WTC11 (cell line): ENCODE results near the gene TMC8. TPM values are rescaled to one million over a fixed set of nuclear protein-coding genes. Genes with fewer than 3 reads are reported as not detected.
A peak's percentile ranks its signal among the peaks of the same experiment; 100 is the strongest.

Experiments used
- ATAC-seq: fragments of 200-7000 bp; cut with Tn5 transposase; 2 replicates; pipeline ENCODE4 v1.10.0; 2021; ENCODE audit warnings: mild to moderate bottlenecking, moderate library complexity
- CTCF ChIA-PET: fragments of 300-600 bp; sonication (Branson Sonifier 250); formaldehyde crosslinking; loops from one replicate; lab custom pipeline; 2021; ENCODE audit warnings: antibody characterized with exemption; lab: Charles Lee
- POLR2A ChIA-PET: fragments of 350-600 bp; sonication (Branson Sonifier 250); formaldehyde crosslinking; loops from one replicate; lab custom pipeline; 2021; ENCODE audit warnings: antibody characterized with exemption; lab: Charles Lee
- DNase-seq: peaks from one replicate; pipeline ENCODE4 v3.0.0; 2021; ENCODE audit warnings: low spot score
- H3K27ac Mint-ChIP-seq: 2 replicates; pipeline ENCODE4 v1.8.0; 2021; ENCODE audit warnings: mixed read lengths
- H3K27me3 Mint-ChIP-seq: 2 replicates; pipeline ENCODE4 v1.8.0; 2021; ENCODE audit warnings: low read depth, mild to moderate bottlenecking, moderate library complexity, mixed read lengths
- H3K36me3 Mint-ChIP-seq: 2 replicates; pipeline ENCODE4 v1.8.0; 2021; ENCODE audit warnings: mixed read lengths
- H3K4me1 Mint-ChIP-seq: 2 replicates; pipeline ENCODE4 v1.8.0; 2022; ENCODE audit warnings: mixed read lengths
- H3K4me3 Mint-ChIP-seq: 2 replicates; pipeline ENCODE4 v1.8.0; 2021; ENCODE audit warnings: mild to moderate bottlenecking, moderate library complexity, mixed read lengths
- H3K9me3 Mint-ChIP-seq: 2 replicates; pipeline ENCODE4 v1.8.0; 2021; ENCODE audit warnings: mixed read lengths
- ATF3 ChIP-seq: sonication (generic); formaldehyde crosslinking; conservative IDR thresholded peaks from 2 replicates; pipeline ENCODE4 v1.8.1; 2022; ENCODE audit warnings: mild to moderate bottlenecking, missing genetic modification reagents
- CREB1 ChIP-seq: sonication (generic); formaldehyde crosslinking; IDR thresholded peaks from 2 replicates; pipeline ENCODE4 v1.8.0; 2023; ENCODE audit warnings: mild to moderate bottlenecking, missing genetic modification reagents
- CTCF ChIP-seq: fragments of 200-600 bp; IDR thresholded peaks from 2 replicates; pipeline ENCODE4 v1.8.0; 2022; ENCODE audit warnings: antibody characterized with exemption
- E2F1 ChIP-seq: sonication (generic); formaldehyde crosslinking; IDR thresholded peaks from 2 replicates; pipeline ENCODE4 v1.8.0; 2022; ENCODE audit warnings: mild to moderate bottlenecking, missing genetic modification reagents
- E2F4 ChIP-seq: sonication (generic); formaldehyde crosslinking; IDR thresholded peaks from 2 replicates; pipeline ENCODE4 v1.8.1; 2022; ENCODE audit warnings: low read depth, mild to moderate bottlenecking, moderate library complexity, missing genetic modification reagents, borderline replicate concordance
- ESRRA ChIP-seq: sonication (generic); formaldehyde crosslinking; IDR thresholded peaks from 2 replicates; pipeline ENCODE4 v1.8.1; 2022; ENCODE audit warnings: mild to moderate bottlenecking, missing genetic modification reagents, borderline replicate concordance
- FOXK1 ChIP-seq: sonication (generic); formaldehyde crosslinking; IDR thresholded peaks from 2 replicates; pipeline ENCODE4 v1.8.0; 2022; ENCODE audit warnings: mild to moderate bottlenecking, moderate library complexity, missing genetic modification reagents
- HMGA2 ChIP-seq: fragments of 250-450 bp; sonication (Bioruptor Pico); IDR thresholded peaks from 2 replicates; pipeline ENCODE4 v1.4.0; 2021; ENCODE audit warnings: mild to moderate bottlenecking, moderate library complexity
- IRF1 ChIP-seq: sonication (generic); formaldehyde crosslinking; IDR thresholded peaks from 2 replicates; pipeline ENCODE4 v1.8.0; 2023; ENCODE audit warnings: missing genetic modification reagents
- IRF2 ChIP-seq: sonication (generic); formaldehyde crosslinking; IDR thresholded peaks from 2 replicates; pipeline ENCODE4 v1.8.0; 2022; ENCODE audit warnings: low read depth, missing genetic modification reagents, borderline replicate concordance
- MAX ChIP-seq: sonication (generic); formaldehyde crosslinking; IDR thresholded peaks from 2 replicates; pipeline ENCODE4 v1.8.0; 2022; ENCODE audit warnings: mild to moderate bottlenecking, missing genetic modification reagents
- RORB ChIP-seq: fragments of 250-450 bp; sonication (Bioruptor Pico); IDR thresholded peaks from 2 replicates; pipeline ENCODE4 v1.9.0; 2021; ENCODE audit warnings: mild to moderate bottlenecking
- SOX15 ChIP-seq: fragments of 250-450 bp; sonication (Bioruptor Pico); IDR thresholded peaks from 2 replicates; pipeline ENCODE4 v1.9.0; 2021; ENCODE audit warnings: mild to moderate bottlenecking
- USF1 ChIP-seq: sonication (generic); formaldehyde crosslinking; IDR thresholded peaks from 2 replicates; pipeline ENCODE4 v1.8.0; 2022; ENCODE audit warnings: mild to moderate bottlenecking, missing genetic modification reagents
- ZBTB43 ChIP-seq: sonication (generic); formaldehyde crosslinking; IDR thresholded peaks from 2 replicates; pipeline ENCODE4 v1.8.1; 2023; ENCODE audit warnings: mild to moderate bottlenecking, missing genetic modification reagents
- ZMAT4 ChIP-seq: fragments of 250-450 bp; sonication (Bioruptor Pico); IDR thresholded peaks from 2 replicates; pipeline ENCODE4 v1.9.0; 2021; ENCODE audit warnings: mild to moderate bottlenecking
- ZNF416 ChIP-seq: fragments of 250-450 bp; sonication (Bioruptor Pico); IDR thresholded peaks from 2 replicates; pipeline ENCODE4 v1.9.0; 2021; ENCODE audit warnings: mild to moderate bottlenecking, inconsistent platforms
- ZNF423 ChIP-seq: fragments of 250-450 bp; sonication (Bioruptor Pico); IDR thresholded peaks from 2 replicates; pipeline ENCODE4 v2.1.2; 2022; ENCODE audit warnings: mild to moderate bottlenecking, moderate library complexity
- ZNF671 ChIP-seq: fragments of 250-450 bp; sonication (Bioruptor Pico); IDR thresholded peaks from 2 replicates; pipeline ENCODE4 v1.8.0; 2021; ENCODE audit warnings: mild to moderate bottlenecking
- total RNA-seq: library from RNA; stranded (reverse); gene quantifications from 3 replicates; pipeline ENCODE4 v1.2.3, GENCODE V29; 2021

TMC8 gene
- total RNA-seq, 1 experiment from 2014 or later = 3.7 TPM

GRCh38 chr17:78116411-78116810 is 14.2 kb upstream of the TMC8 start (continued):
- TF ChIP-seq SOX15 = no peak
- no peak for TF ChIP-seq E2F1 (CRISPR knock-in tag)
- TF ChIP-seq HMGA2 (CRISPR knock-in tag) = no peak

GRCh38 chr17:78117027-78117981 is 13.3 kb upstream of the TMC8 start:
- TF ChIP-seq CTCF = peak; percentile 43
- 0 out of 2 replicates have a peak, but pooled peaks have one; percentile 22 for TF ChIP-seq IRF1 (CRISPR knock-in tag)
- peak; percentile 25; the same call in 1 of the 2 replicates for TF ChIP-seq ZNF423
- TF ChIP-seq ATF3 (CRISPR knock-in tag) = no peak
- H3K27me3 Mint-ChIP-seq = no peaks in the 10 kb centered on the region
- no peak overlapping the region for H3K27ac Mint-ChIP-seq
- peaks cover 2% of the 10 kb centered on the region; the same call in 1 of the 2 replicates for H3K4me1 Mint-ChIP-seq
- no peak overlapping the region for H3K4me3 Mint-ChIP-seq
- DNase-seq (peak; percentile 76), ATAC-seq (peak; percentile 59)
- ChIA-PET CTCF (interaction anchor here (0.9 to 1.5 kb wide), 6 partner anchors 10 to 59 kb away, joined by 3 to 6 read pairs (median 3); partner anchors contain the start of gene TMC6), POLR2A (interaction anchor here (0.6 kb wide), 1 partner anchor 86 kb away, joined by 10 read pairs; no protein-coding TSS in a partner anchor)
- peaks cover 8% of the 10 kb centered on the region for H3K36me3 Mint-ChIP-seq
- H3K9me3 Mint-ChIP-seq = no peaks in the 10 kb centered on the region

- H3K27me3 Mint-ChIP-seq = no peaks in the 10 kb centered on the region
- POLR2A ChIA-PET = interaction anchor here (0.5 kb wide), 1 partner anchor 58 kb away, joined by 3 read pairs; no protein-coding TSS in a partner anchor
- H3K27ac Mint-ChIP-seq = no peak overlapping the region
- peaks cover 18% of the 10 kb centered on the region for H3K36me3 Mint-ChIP-seq
- no peak for TF ChIP-seq RORB (CRISPR knock-in tag)
- no peak for TF ChIP-seq IRF2 (CRISPR knock-in tag)
- TF ChIP-seq MAX = no peak
- no peak for TF ChIP-seq FOXK1 (CRISPR knock-in tag)
- no peak for TF ChIP-seq CREB1 (CRISPR knock-in tag)
- TF ChIP-seq ZNF671 (CRISPR knock-in tag) = no peak
- TF ChIP-seq E2F4 (CRISPR knock-in tag) = no peak
- TF ChIP-seq ZBTB43 (CRISPR knock-in tag) = no peak
- no peak for TF ChIP-seq USF1 (CRISPR knock-in tag)
- no peak for TF ChIP-seq ZMAT4
- no peak for TF ChIP-seq ZNF423
- no peak for TF ChIP-seq ZNF416 (CRISPR knock-in tag)
- no peak for TF ChIP-seq ESRRA (CRISPR knock-in tag)
- TF ChIP-seq, all 79 proteins: peak for 0
- no peak for DNase-seq
- Mint-ChIP-seq H3K4me3 (no peak overlapping the region), H3K4me1 (no peaks in the 10 kb centered on the region), H3K9me3 (no peaks in the 10 kb centered on the region)
- no peak for ATAC-seq
- CTCF ChIA-PET = interaction anchor here (1.0 to 1.5 kb wide), 4 partner anchors 8 to 58 kb away, joined by 3 to 6 read pairs (median 3); partner anchors contain the start of gene TMC6
Observed at GRCh38 chr17:78118801-78119241, 11.8 kb upstream of the TMC8 start.
